Measurements from ENCODE around the gene MICU2.

GRCh38 chr13:21636656-21637055, 32.7 kb upstream of the MICU2 start:
- TF ChIP-seq CTCF (conservative IDR thresholded peaks at IDR 0.05; ENCODE audit: low read depth, low read length) (no peak), EZH2 (IDR thresholded peaks at IDR 0.05; ENCODE audit: borderline replicate concordance, low read depth, low read length, poor library complexity, severe bottlenecking) (no peak)

Measured in A673 (cell line).